Panc1 (cell line): ENCODE results near the gene IL12RB2.

Experiments used
- CTCF ChIP-seq: fragments of 450-650 bp; IDR thresholded peaks from 2 replicates; pipeline ENCODE4 v1.5.1; 2017; ENCODE audit warnings: mild to moderate bottlenecking
- POLR2AphosphoS5 ChIP-seq: IDR thresholded peaks from 2 replicates; pipeline ENCODE4 v1.6.1; 2012; ENCODE audit warnings: mild to moderate bottlenecking, low read depth, low read length, moderate library complexity
- REST ChIP-seq, 2 experiments: IDR thresholded peaks; 2 replicates each; pipeline ENCODE4 v1.6.1; 2011 to 2012; ENCODE audit warnings: low read depth in 2 of 2, control low read depth in 1 of 2, low read length in 1 of 2, mild to moderate bottlenecking in 1 of 2, moderate library complexity in 1 of 2; ENCODE audit not compliant: insufficient read depth in 1 of 2

- TF ChIP-seq CTCF, result no peak
- no peak for TF ChIP-seq POLR2AphosphoS5
- no peak for TF ChIP-seq REST (IDR thresholded peaks at IDR 0.05; ENCODE audit: insufficient read depth in 1 of 2, low read depth in 2 of 2, low read length in 1 of 2)
Measured at GRCh38 chr1:67307251-67308060, at the start of gene IL12RB2.
